Bronchial epithelial cell (primary cell): ENCODE results near the gene NCEH1. TPM values are rescaled to one million over a fixed set of nuclear protein-coding genes. Genes with fewer than 3 reads are reported as not detected.

Source experiments
- DNase-seq: peaks from one replicate; pipeline ENCODE4 v3.0.0-alpha.2; 2010; ENCODE audit warnings: low read depth
- FAIRE-seq: peaks from 2 replicates; lab custom pipeline; 2011; peaks lifted over from hg19 to GRCh38; lab: Jason Lieb, UNC
- H3K27me3 ChIP-seq: 2 replicates; pipeline ENCODE4 v1.5.1; 2011; ENCODE audit warnings: low read length; ENCODE audit not compliant: control insufficient read depth, insufficient read depth
- H3K36me3 ChIP-seq: 2 replicates; pipeline ENCODE4 v1.5.1; 2011; ENCODE audit warnings: low read length; ENCODE audit not compliant: control insufficient read depth, insufficient read depth
- H3K4me3 ChIP-seq: 2 replicates; pipeline ENCODE4 v1.5.1; 2011; ENCODE audit warnings: mild to moderate bottlenecking, low read depth, low read length, control low read depth
- total RNA-seq: library from RNA; depleted of rRNA; stranded (reverse); fragments of >200 nt; gene quantifications from 2 replicates; pipeline ENCODE4 v1.2.1, GENCODE V29; 2014
- TF ChIP-seq, protein P1 (sequence below): IDR thresholded peaks from 2 replicates; pipeline ENCODE4 v1.5.1; 2011; ENCODE audit warnings: mild to moderate bottlenecking, moderate library complexity, low read length, control low read depth, inconsistent platforms; ENCODE audit not compliant: insufficient read depth, severe bottlenecking

NCEH1 gene
- total RNA-seq, 1 donor from 2014 or later = 5.3 TPM

DNA sequence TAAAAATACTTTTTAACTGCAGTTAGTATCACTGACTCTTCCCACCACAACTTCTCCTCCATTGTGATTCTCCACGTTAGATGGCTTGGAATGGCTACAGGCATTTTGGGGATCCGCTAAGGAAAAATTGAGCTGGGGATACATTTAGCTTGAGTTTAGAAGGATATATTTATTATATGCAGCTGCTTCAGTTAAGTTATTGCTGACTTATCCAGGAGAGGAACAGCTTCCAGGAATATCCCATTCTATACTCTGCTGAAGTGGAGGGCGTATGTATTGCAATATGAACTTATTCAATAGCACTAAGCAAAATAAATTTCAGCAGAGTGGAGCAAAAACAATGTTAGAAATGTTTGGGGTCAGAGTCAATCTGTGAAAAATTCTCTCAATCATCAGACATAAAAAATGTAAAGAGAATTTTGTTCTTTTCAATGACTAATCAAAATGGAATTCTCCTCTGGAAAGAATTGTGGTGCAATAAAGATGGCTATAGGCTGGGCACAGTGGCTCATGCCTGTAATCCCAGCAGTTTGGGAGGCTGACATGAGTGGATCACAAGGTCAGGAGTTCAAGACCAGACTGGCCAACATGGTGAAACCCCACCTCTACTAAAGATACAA lies 84.7 kb downstream of the NCEH1 start:
- Histone ChIP-seq H3K36me3 (no peaks in the 10 kb centered on the region), H3K4me3 (no peak overlapping the region), H3K27me3 (no peaks in the 10 kb centered on the region)
- FAIRE-seq (no peak), DNase-seq (peak; percentile 65)
- TF ChIP-seq, protein P1, sequence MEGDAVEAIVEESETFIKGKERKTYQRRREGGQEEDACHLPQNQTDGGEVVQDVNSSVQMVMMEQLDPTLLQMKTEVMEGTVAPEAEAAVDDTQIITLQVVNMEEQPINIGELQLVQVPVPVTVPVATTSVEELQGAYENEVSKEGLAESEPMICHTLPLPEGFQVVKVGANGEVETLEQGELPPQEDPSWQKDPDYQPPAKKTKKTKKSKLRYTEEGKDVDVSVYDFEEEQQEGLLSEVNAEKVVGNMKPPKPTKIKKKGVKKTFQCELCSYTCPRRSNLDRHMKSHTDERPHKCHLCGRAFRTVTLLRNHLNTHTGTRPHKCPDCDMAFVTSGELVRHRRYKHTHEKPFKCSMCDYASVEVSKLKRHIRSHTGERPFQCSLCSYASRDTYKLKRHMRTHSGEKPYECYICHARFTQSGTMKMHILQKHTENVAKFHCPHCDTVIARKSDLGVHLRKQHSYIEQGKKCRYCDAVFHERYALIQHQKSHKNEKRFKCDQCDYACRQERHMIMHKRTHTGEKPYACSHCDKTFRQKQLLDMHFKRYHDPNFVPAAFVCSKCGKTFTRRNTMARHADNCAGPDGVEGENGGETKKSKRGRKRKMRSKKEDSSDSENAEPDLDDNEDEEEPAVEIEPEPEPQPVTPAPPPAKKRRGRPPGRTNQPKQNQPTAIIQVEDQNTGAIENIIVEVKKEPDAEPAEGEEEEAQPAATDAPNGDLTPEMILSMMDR = no peak

DNA sequence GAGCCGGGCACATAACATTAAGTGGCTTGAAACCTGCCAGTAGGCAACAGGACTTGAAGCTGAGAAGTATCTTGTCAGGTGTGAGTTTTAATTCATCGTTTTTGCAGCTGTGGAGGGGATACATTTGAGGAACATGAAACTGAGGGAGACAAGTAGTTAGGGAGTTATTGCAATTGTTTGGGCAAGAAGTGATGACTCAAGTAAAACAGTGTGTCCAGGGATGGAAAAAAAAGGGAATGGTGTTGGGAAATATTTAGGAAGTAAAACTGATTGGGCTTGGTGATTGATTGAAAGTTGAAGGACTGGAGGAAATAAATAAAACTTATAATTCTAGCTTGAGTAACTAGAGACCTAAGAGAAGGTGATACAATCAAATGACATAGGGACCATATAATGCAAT lies 85.5 kb downstream of the NCEH1 start:
- no peaks in the 10 kb centered on the region for H3K27me3 ChIP-seq
- no peak overlapping the region for H3K4me3 ChIP-seq
- no peaks in the 10 kb centered on the region for H3K36me3 ChIP-seq
- TF ChIP-seq, protein P1 = no peak
- FAIRE-seq (no peak), DNase-seq (peak; percentile 82)

DNA sequence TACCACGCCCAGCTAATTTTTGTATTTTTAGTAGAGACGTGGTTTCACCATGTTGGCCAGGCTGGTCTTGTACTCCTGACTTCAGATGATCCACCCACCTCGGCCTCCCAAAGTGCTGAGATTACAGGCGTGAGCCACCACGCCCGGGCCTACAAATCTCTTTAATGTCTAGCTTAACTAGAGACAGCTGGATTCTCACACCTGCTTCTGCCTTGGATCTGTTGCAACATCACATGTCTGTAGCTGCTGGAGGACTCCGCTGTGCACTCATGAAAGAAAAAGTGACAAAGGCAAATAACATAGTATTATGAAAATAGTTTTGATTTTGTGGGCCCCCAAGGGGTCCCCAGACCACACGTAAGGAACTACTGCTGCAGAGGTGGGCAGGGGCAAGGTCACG lies 85.9 kb downstream of the NCEH1 start:
- TF ChIP-seq, protein P1 = no peak
- no peak for FAIRE-seq

DNA sequence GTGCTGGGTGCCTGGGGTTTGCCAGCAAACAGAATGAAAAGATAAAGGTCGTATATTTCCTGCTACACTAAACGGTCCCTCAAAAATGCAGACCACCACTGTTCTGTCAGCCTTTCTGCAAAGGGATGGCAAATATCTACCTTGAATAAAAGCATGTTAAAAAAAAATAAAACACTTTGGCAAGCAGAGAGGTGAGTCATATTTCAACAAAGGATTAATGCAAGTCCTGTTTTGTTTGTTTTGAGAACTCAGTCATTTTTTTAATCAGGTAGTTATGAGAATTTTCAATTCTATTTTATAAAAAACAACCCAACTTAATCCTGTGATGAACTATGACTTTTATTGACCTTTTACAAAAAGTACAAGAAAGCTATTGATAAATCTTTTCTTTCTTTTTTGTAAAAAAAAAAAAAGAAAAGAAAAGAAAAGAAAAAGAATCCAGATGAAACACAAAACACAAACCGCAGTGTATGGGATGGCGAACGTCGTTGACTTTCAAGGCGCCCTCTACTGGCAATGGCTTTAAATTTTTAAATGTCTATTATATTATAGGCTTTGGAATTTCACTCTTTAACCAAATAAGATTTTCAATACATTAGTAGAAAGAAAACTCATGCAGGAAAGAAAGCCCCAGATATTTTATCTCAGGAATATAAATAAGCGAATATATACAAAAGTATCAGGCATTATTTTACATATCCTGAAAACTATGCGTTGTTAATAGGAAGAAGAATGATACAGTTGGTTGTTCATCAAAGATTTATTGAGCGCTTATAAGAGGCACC lies 87.8 kb downstream of the NCEH1 start:
- FAIRE-seq (no peak), DNase-seq (peak; percentile 89)
- no peaks in the 10 kb centered on the region for H3K36me3 ChIP-seq
- no peak overlapping the region for H3K4me3 ChIP-seq
- TF ChIP-seq, protein P1 = peak; percentile 55
- no peaks in the 10 kb centered on the region for H3K27me3 ChIP-seq

More for the DNA sequence above, 85.9 kb downstream of the NCEH1 start:
- no peak for DNase-seq
- Histone ChIP-seq H3K4me3 (no peak overlapping the region), H3K36me3 (no peaks in the 10 kb centered on the region), H3K27me3 (no peaks in the 10 kb centered on the region)

DNA sequence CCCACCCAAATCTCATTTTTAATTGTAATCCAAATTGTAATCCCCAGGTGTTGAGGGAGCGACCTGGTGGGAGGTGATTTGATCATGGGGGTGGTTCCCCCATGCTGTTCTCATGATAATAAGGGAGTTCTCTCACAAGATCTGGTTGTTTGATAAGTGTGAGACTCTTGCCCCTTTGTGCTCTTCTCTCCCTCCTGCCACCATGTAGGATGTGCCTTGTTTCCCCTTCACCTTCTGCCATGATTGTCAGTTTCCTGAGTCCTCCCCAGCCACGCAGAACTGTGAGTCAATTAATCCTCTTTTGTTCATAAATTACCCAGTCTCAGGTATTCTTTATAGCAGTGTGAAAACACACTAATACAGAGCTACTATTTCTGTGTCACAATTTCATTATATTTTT lies 88.7 kb downstream of the NCEH1 start:
- FAIRE-seq = no peak
- DNase-seq = no peak
- TF ChIP-seq, protein P1 = no peak
- Histone ChIP-seq H3K36me3 (no peaks in the 10 kb centered on the region), H3K27me3 (no peaks in the 10 kb centered on the region), H3K4me3 (no peak overlapping the region)
